Stimulated activated naive CD8-positive, alpha-beta T cell treated with anti-CD3 and anti-CD28 coated beads, Interleukin-15, Interleukin-2, amounts not matched to agents 100 ng/mL and 50 ng/mL, for 24 hours (primary cell): ENCODE data around the gene TMEM18.

Experiments used
- H3K27ac Mint-ChIP-seq: one replicate; pipeline ENCODE4 v1.8.0; 2021; ENCODE audit warnings: mild to moderate bottlenecking, mixed read lengths
- H3K27me3 Mint-ChIP-seq: one replicate; pipeline ENCODE4 v1.8.0; 2021; ENCODE audit warnings: mixed read lengths
- H3K36me3 Mint-ChIP-seq: one replicate; pipeline ENCODE4 v1.8.0; 2021; ENCODE audit warnings: low read depth, mixed read lengths
- H3K4me1 Mint-ChIP-seq: one replicate; pipeline ENCODE4 v1.8.0; 2021; ENCODE audit warnings: low read depth, mixed read lengths
- H3K4me3 Mint-ChIP-seq: one replicate; pipeline ENCODE4 v1.8.0; 2021; ENCODE audit warnings: mild to moderate bottlenecking, mixed read lengths
- H3K9me3 Mint-ChIP-seq: one replicate; pipeline ENCODE4 v1.8.0; 2021; ENCODE audit warnings: mixed read lengths

TMEM18 gene

GRCh38 chr2:677056-677958, at the start of gene TMEM18:
Gene TMEM18, minus strand, starts transcription at chr2:677406. Its CDS starts 61 bp downstream, at chr2:677345.
- peak within 1 kb of the TSS; percentile 93 for H3K4me3 Mint-ChIP-seq
- peaks cover 32% of the 10 kb centered on the region for H3K36me3 Mint-ChIP-seq
- peak within 1 kb of the TSS; percentile 99 for H3K27ac Mint-ChIP-seq
- H3K4me1 Mint-ChIP-seq, result peaks cover 49% of the 10 kb centered on the region
- H3K27me3 Mint-ChIP-seq, result no peaks in the 10 kb centered on the region
- no peaks in the 10 kb centered on the region for H3K9me3 Mint-ChIP-seq

GRCh38 chr2:726169-726568, 49.0 kb upstream of the TMEM18 start:
- Mint-ChIP-seq H3K9me3 (no peaks in the 10 kb centered on the region), H3K36me3 (no peaks in the 10 kb centered on the region), H3K4me1 (no peaks in the 10 kb centered on the region), H3K27ac (no peak overlapping the region), H3K27me3 (peaks cover 27% of the 10 kb centered on the region), H3K4me3 (no peak overlapping the region)

DNA sequence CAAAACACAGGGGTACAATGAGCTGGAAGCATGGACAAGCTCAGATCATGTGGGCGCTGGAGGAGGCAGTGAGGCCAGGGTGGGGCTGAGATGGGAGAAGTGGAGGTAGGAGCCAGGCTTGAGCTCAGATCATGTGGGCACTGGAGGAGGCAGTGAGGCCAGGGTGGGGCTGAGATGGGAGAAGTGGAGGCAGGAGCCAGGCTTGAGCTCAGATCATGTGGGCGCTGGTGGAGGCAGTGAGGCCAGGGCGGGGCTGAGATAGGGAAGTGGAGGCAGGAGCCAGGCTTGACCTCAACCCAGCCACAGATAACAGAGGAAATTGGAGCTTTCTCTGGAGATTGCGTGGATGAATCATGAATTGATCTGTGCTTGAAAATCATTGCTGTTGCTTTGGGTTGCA, 48.3 kb upstream of the TMEM18 start:
- H3K27ac Mint-ChIP-seq, result no peak overlapping the region
- H3K4me3 Mint-ChIP-seq, result no peak overlapping the region
- H3K4me1 Mint-ChIP-seq, result no peaks in the 10 kb centered on the region
- peaks cover 30% of the 10 kb centered on the region for H3K27me3 Mint-ChIP-seq
- H3K9me3 Mint-ChIP-seq, result no peaks in the 10 kb centered on the region
- H3K36me3 Mint-ChIP-seq, result no peaks in the 10 kb centered on the region

GRCh38 chr2:723761-724160, 46.6 kb upstream of the TMEM18 start:
- no peaks in the 10 kb centered on the region for H3K9me3 Mint-ChIP-seq
- H3K36me3 Mint-ChIP-seq, result no peaks in the 10 kb centered on the region
- no peak overlapping the region for H3K27ac Mint-ChIP-seq
- no peaks in the 10 kb centered on the region for H3K4me1 Mint-ChIP-seq
- no peak overlapping the region for H3K4me3 Mint-ChIP-seq
- peaks cover 29% of the 10 kb centered on the region for H3K27me3 Mint-ChIP-seq

GRCh38 chr2:720842-721241, 43.6 kb upstream of the TMEM18 start:
- Mint-ChIP-seq H3K36me3 (no peaks in the 10 kb centered on the region), H3K27ac (no peak overlapping the region), H3K4me3 (no peak overlapping the region), H3K4me1 (no peaks in the 10 kb centered on the region), H3K9me3 (no peaks in the 10 kb centered on the region), H3K27me3 (peaks cover 29% of the 10 kb centered on the region)

DNA sequence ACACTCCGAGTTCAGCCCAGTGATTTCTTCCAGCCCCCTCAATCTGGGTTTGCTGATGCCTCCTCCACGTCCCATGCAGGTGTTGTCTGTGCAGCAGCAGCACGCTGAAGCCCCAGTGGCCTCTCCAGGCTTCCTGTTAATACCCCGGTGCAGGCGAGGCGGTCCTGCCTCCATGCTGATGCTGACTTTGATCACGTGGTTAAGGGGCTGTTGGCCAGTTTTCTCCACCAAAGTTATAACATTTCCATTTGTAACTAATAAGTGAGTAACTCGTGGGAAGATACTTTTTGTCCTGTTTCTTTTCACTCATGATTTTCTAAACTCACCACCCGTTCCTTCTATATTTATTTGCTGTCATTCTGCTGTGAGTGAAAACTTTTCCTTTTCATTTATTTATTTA, 42.5 kb upstream of the TMEM18 start:
- Mint-ChIP-seq H3K4me1 (no peaks in the 10 kb centered on the region), H3K9me3 (no peaks in the 10 kb centered on the region), H3K36me3 (no peaks in the 10 kb centered on the region), H3K27me3 (peaks cover 20% of the 10 kb centered on the region), H3K27ac (no peak overlapping the region), H3K4me3 (no peak overlapping the region)

DNA sequence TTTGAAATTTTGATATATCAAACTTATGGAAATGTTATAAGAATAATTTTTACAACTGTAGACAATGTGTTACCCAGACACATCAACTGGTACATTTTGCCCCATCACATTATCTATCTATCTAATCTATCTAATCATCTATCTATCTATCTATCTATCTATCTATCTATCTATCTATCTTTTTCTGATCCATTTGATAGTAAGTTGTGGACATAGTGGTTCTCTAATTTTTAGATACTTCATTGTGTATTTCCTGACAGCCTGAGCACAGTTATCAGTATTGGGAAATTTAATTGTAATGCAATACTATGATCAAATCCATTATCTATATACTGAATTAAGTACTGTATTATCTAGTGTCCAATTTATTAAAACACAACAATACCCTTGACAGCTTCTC, 42.0 kb upstream of the TMEM18 start:
- H3K36me3 Mint-ChIP-seq, result no peaks in the 10 kb centered on the region
- H3K27ac Mint-ChIP-seq, result no peak overlapping the region
- H3K27me3 Mint-ChIP-seq, result peaks cover 17% of the 10 kb centered on the region
- H3K4me1 Mint-ChIP-seq, result peaks cover 3% of the 10 kb centered on the region
- H3K9me3 Mint-ChIP-seq, result no peaks in the 10 kb centered on the region
- H3K4me3 Mint-ChIP-seq, result no peak overlapping the region

GRCh38 chr2:717661-718060, 40.5 kb upstream of the TMEM18 start:
- Mint-ChIP-seq H3K27me3 (peaks cover 29% of the 10 kb centered on the region), H3K36me3 (no peaks in the 10 kb centered on the region), H3K27ac (no peak overlapping the region), H3K4me3 (no peak overlapping the region), H3K9me3 (no peaks in the 10 kb centered on the region), H3K4me1 (peaks cover 7% of the 10 kb centered on the region)

GRCh38 chr2:715854-716560, 38.8 kb upstream of the TMEM18 start:
- H3K9me3 Mint-ChIP-seq, result no peaks in the 10 kb centered on the region
- no peaks in the 10 kb centered on the region for H3K36me3 Mint-ChIP-seq
- peaks cover 32% of the 10 kb centered on the region for H3K27me3 Mint-ChIP-seq
- H3K4me3 Mint-ChIP-seq, result no peak overlapping the region
- H3K4me1 Mint-ChIP-seq, result peaks cover 7% of the 10 kb centered on the region
- no peak overlapping the region for H3K27ac Mint-ChIP-seq

DNA sequence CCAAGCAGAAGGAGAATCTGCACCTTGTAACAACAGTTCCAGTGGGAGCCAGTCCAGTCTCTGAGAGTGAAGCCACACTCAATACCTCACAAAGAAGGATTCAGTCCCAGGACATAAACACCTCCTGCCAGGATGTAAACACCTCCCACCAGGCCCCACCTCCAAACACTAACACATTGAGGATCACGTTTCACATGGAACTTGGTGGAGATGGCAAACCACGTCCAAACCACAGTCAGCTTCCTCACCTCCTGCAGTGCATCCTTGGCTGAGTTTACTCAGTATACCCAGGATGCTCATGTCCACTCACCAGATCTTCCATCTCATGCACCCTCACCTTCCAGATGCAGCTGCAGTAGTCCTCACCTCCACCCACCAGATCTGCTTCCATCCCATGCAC, 37.8 kb upstream of the TMEM18 start:
- H3K27me3 Mint-ChIP-seq, result peaks cover 37% of the 10 kb centered on the region

GRCh38 chr2:714005-714741, 37.0 kb upstream of the TMEM18 start:
- Mint-ChIP-seq H3K36me3 (no peaks in the 10 kb centered on the region), H3K9me3 (no peaks in the 10 kb centered on the region), H3K4me1 (peaks cover 7% of the 10 kb centered on the region), H3K4me3 (no peak overlapping the region), H3K27ac (no peak overlapping the region), H3K27me3 (peaks cover 38% of the 10 kb centered on the region)

More for the DNA sequence above, 37.8 kb upstream of the TMEM18 start:
- no peak overlapping the region for H3K4me3 Mint-ChIP-seq
- no peak overlapping the region for H3K27ac Mint-ChIP-seq
- H3K4me1 Mint-ChIP-seq, result peaks cover 7% of the 10 kb centered on the region
- H3K9me3 Mint-ChIP-seq, result no peaks in the 10 kb centered on the region
- H3K36me3 Mint-ChIP-seq, result no peaks in the 10 kb centered on the region

DNA sequence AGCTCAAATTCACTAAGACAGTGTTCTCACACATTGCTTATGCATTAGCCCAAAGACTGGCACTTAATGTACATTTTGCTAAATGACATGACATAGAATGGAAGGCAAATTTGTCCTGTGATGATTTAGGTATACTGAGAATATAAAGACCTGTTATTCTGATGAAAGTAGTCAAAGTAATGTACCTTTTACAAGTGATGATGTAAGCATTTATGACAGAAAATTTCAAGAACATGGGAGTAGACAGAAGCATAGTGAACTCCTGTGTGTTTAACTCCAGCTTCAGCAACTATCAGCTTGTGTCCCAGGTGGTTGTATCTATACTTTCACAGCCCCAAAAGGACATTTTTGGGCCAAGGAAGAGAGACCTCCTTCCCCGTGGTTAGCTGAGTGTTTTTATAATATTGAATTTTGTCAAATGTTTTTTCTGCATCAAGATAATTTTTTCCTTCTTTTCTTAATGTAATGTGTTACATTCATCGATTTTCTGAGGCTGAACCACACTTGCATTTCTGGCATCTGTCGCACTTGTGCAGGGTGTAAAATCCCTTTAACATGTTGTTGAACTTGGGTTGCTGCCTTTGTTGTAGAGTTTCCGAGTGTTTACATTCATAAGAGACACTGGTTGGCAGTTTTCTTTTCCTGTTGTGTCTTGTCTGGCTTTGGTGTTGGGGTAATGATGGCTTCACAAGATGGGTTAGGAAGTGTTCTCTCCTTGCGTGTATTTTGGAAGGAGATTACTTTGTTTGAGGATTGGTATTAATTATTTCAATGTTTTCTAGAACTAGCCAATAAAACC, 33.9 kb upstream of the TMEM18 start:
- Mint-ChIP-seq H3K9me3 (no peaks in the 10 kb centered on the region), H3K27ac (no peak overlapping the region), H3K4me1 (peaks cover 13% of the 10 kb centered on the region), H3K36me3 (no peaks in the 10 kb centered on the region), H3K27me3 (peaks cover 38% of the 10 kb centered on the region), H3K4me3 (no peak overlapping the region)

DNA sequence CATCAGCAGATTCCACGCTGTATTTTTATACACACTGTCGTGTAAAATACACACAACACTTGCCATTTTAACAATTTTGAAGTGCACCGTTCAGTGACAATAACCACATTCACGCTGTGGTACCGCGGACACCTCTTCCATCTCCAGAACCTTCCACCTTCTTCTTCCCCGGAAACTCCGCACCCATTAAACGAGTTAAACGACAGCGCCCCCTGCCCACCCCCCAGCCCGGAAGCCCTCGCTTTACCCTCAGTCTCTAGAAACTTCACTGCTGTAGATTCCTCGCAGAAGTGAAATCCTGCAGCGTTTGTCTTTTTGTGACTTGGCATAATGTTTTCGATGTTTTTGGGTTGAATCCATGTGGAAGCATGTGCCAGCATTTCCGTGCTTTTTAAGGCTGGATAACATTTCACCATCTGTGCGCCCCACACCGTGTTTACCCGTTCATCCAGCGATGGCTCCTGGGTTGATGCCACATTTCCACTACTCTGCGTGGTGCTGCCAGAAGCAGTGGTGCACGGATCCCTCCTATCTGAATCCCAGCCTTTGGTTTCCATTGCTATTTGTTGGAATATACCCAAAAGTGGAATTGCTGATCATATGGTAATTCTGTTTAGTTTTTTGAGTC, 32.0 kb upstream of the TMEM18 start:
- no peak overlapping the region for H3K27ac Mint-ChIP-seq
- no peak overlapping the region for H3K4me3 Mint-ChIP-seq

GRCh38 chr2:708667-709066, 31.5 kb upstream of the TMEM18 start:
- H3K4me1 Mint-ChIP-seq, result peaks cover 10% of the 10 kb centered on the region
- no peak overlapping the region for H3K4me3 Mint-ChIP-seq
- H3K27me3 Mint-ChIP-seq, result peaks cover 31% of the 10 kb centered on the region
- no peaks in the 10 kb centered on the region for H3K36me3 Mint-ChIP-seq
- H3K9me3 Mint-ChIP-seq, result no peaks in the 10 kb centered on the region
- no peak overlapping the region for H3K27ac Mint-ChIP-seq

More for the DNA sequence above, 32.0 kb upstream of the TMEM18 start:
- H3K9me3 Mint-ChIP-seq, result no peaks in the 10 kb centered on the region
- H3K4me1 Mint-ChIP-seq, result peaks cover 15% of the 10 kb centered on the region
- no peaks in the 10 kb centered on the region for H3K36me3 Mint-ChIP-seq
- peaks cover 36% of the 10 kb centered on the region for H3K27me3 Mint-ChIP-seq
